PFSK-1 (cell line): ENCODE measurements around the gene CASP9.

Experiments used
- POLR2AphosphoS5 ChIP-seq: IDR thresholded peaks from 2 replicates; pipeline ENCODE4 v1.6.1; 2012; ENCODE audit warnings: low read depth, mild to moderate bottlenecking, control low read depth, low read length, moderate library complexity
- TAF1 ChIP-seq: IDR thresholded peaks from 2 replicates; pipeline ENCODE4 v1.6.1; 2012; ENCODE audit warnings: low read length, control low read depth, borderline replicate concordance; ENCODE audit not compliant: insufficient read depth

GRCh38 chr1:15571266-15571665 is 47.3 kb upstream of the CASP9 start:
- TF ChIP-seq TAF1 (no peak), POLR2AphosphoS5 (no peak)
